ENCODE results near the gene PDZD2.

The PDZD2 gene

GRCh38 chr5:32129074-32129598 is 490.2 kb downstream of the PDZD2 start:
- Histone ChIP-seq H3K36me3 (replicated peaks) (peaks cover 19% of the 10 kb centered on the region), H3K27ac (no peak overlapping the region), H3K4me3 (ENCODE audit: low read depth, low read length) (no peak overlapping the region), H3K27me3 (replicated peaks) (no peaks in the 10 kb centered on the region)
- in situ Hi-C loops (cut with HindIII; ENCODE audit: low pct_ligation_motif_present, low sequenced_read_pairs): no loop called here
- TF ChIP-seq CTCF (IDR thresholded peaks at IDR 0.05; ENCODE audit: low read depth, low read length, missing control alignments): no peak
- DNase-seq: no peak

GRCh38 chr5:32130865-32131264 is 491.9 kb downstream of the PDZD2 start:
- in situ Hi-C loops (cut with HindIII; ENCODE audit: low pct_ligation_motif_present, low sequenced_read_pairs): no loop called here

GRCh38 chr5:32131604-32132003 is 492.7 kb downstream of the PDZD2 start:
- no peak overlapping the region for H3K27ac ChIP-seq
- H3K4me3 ChIP-seq (ENCODE audit: low read depth, low read length): no peak overlapping the region
- no peaks in the 10 kb centered on the region for H3K27me3 ChIP-seq (replicated peaks)
- peaks cover 16% of the 10 kb centered on the region for H3K36me3 ChIP-seq (replicated peaks)
- in situ Hi-C loops (cut with HindIII; ENCODE audit: low pct_ligation_motif_present, low sequenced_read_pairs): no loop called here
- no peak for TF ChIP-seq CTCF (IDR thresholded peaks at IDR 0.05; ENCODE audit: low read depth, low read length, missing control alignments)
- DNase-seq: no peak

More at GRCh38 chr5:32130865-32131264, 491.9 kb downstream of the PDZD2 start:
- no peak for TF ChIP-seq CTCF (IDR thresholded peaks at IDR 0.05; ENCODE audit: low read depth, low read length, missing control alignments)
- peaks cover 22% of the 10 kb centered on the region for H3K36me3 ChIP-seq (replicated peaks)
- H3K27ac ChIP-seq: no peak overlapping the region
- DNase-seq: no peak
- H3K27me3 ChIP-seq (replicated peaks): no peaks in the 10 kb centered on the region
- H3K4me3 ChIP-seq (ENCODE audit: low read depth, low read length): no peak overlapping the region

GRCh38 chr5:32132757-32133156 is 493.8 kb downstream of the PDZD2 start:
- H3K4me3 ChIP-seq (ENCODE audit: low read depth, low read length): no peak overlapping the region
- no peak for DNase-seq
- no peak for TF ChIP-seq CTCF (IDR thresholded peaks at IDR 0.05; ENCODE audit: low read depth, low read length, missing control alignments)
- H3K36me3 ChIP-seq (replicated peaks): peaks cover 12% of the 10 kb centered on the region
- in situ Hi-C loops (cut with HindIII; ENCODE audit: low pct_ligation_motif_present, low sequenced_read_pairs): no loop called here
- no peak overlapping the region for H3K27ac ChIP-seq
- no peaks in the 10 kb centered on the region for H3K27me3 ChIP-seq (replicated peaks)

GRCh38 chr5:32135086-32135485 is 496.2 kb downstream of the PDZD2 start:
- H3K4me3 ChIP-seq (ENCODE audit: low read depth, low read length): no peak overlapping the region
- no peak overlapping the region for H3K27ac ChIP-seq
- peaks cover 13% of the 10 kb centered on the region for H3K36me3 ChIP-seq (replicated peaks)
- no peaks in the 10 kb centered on the region for H3K27me3 ChIP-seq (replicated peaks)
- in situ Hi-C loops (cut with HindIII; ENCODE audit: low pct_ligation_motif_present, low sequenced_read_pairs): no loop called here
- no peak for TF ChIP-seq CTCF (IDR thresholded peaks at IDR 0.05; ENCODE audit: low read depth, low read length, missing control alignments)
- no peak for DNase-seq

GRCh38 chr5:32136342-32136741 is 497.4 kb downstream of the PDZD2 start:
- DNase-seq: no peak
- Histone ChIP-seq H3K4me3 (ENCODE audit: low read depth, low read length) (no peak overlapping the region), H3K27ac (no peak overlapping the region), H3K36me3 (replicated peaks) (peaks cover 13% of the 10 kb centered on the region), H3K27me3 (replicated peaks) (no peaks in the 10 kb centered on the region)
- no peak for TF ChIP-seq CTCF (IDR thresholded peaks at IDR 0.05; ENCODE audit: low read depth, low read length, missing control alignments)
- in situ Hi-C loops (cut with HindIII; ENCODE audit: low pct_ligation_motif_present, low sequenced_read_pairs): no loop called here

Measured in brain microvascular endothelial cell (primary cell).